RPMI7951 (cell line): ENCODE data around the gene SCN8A. TPM values are rescaled to one million over a fixed set of nuclear protein-coding genes. Genes with fewer than 3 reads are reported as not detected.

Experiments used
- DNase-seq: peaks from one replicate; pipeline ENCODE4 v3.0.0-alpha.2; 2012; ENCODE audit warnings: low read depth
- total RNA-seq: library from RNA; depleted of rRNA; stranded (reverse); fragments of >200 nt; shearing (Covaris generic); gene quantifications from 2 replicates; pipeline ENCODE4 v1.2.3, GENCODE V29; 2014

Gene SCN8A
- total RNA-seq, 1 experiment from 2014 or later, result 0.60 TPM

- no peak for DNase-seq
These were observed 79.0 kb downstream of the SCN8A start for GRCh38 chr12:51669996-51670395.

- no peak for DNase-seq
These were observed 81.3 kb downstream of the SCN8A start for GRCh38 chr12:51672334-51672733.

- no peak for DNase-seq
These were observed 84.2 kb downstream of the SCN8A start for GRCh38 chr12:51675071-51675803.

GRCh38 chr12:51676875-51677274 is 85.8 kb downstream of the SCN8A start:
- no peak for DNase-seq

- peak; percentile 6 for DNase-seq
These were observed 86.4 kb downstream of the SCN8A start for GRCh38 chr12:51677284-51677968.

GRCh38 chr12:51678086-51678724 is 87.2 kb downstream of the SCN8A start:
- peak; percentile 56 for DNase-seq

GRCh38 chr12:51682981-51683380 is 91.9 kb downstream of the SCN8A start:
- DNase-seq, result no peak

- DNase-seq, result no peak
These were observed 92.8 kb downstream of the SCN8A start for GRCh38 chr12:51683763-51684357.

- DNase-seq, result no peak
These were observed 95.7 kb downstream of the SCN8A start for GRCh38 chr12:51686727-51687126.

- DNase-seq, result no peak
These were observed 96.1 kb downstream of the SCN8A start for GRCh38 chr12:51687177-51687576.

GRCh38 chr12:51687614-51688013 is 96.6 kb downstream of the SCN8A start:
- no peak for DNase-seq

GRCh38 chr12:51689983-51690382 is 99.0 kb downstream of the SCN8A start:
- no peak for DNase-seq

GRCh38 chr12:51692016-51692415 is 101.0 kb downstream of the SCN8A start:
- DNase-seq, result no peak

- DNase-seq, result no peak
These were observed 102.5 kb downstream of the SCN8A start for GRCh38 chr12:51693569-51693968.

GRCh38 chr12:51694146-51694545 is 103.1 kb downstream of the SCN8A start:
- DNase-seq, result no peak

- no peak for DNase-seq
These were observed 104.4 kb downstream of the SCN8A start for GRCh38 chr12:51695241-51696010.

- DNase-seq, result no peak
These were observed 108.2 kb downstream of the SCN8A start for GRCh38 chr12:51699219-51699618.

GRCh38 chr12:51700887-51701286 is 109.9 kb downstream of the SCN8A start:
- no peak for DNase-seq

GRCh38 chr12:51702587-51702986 is 111.6 kb downstream of the SCN8A start:
- no peak for DNase-seq

GRCh38 chr12:51705450-51705849 is 114.4 kb downstream of the SCN8A start:
- no peak for DNase-seq

- DNase-seq, result no peak
These were observed 115.2 kb downstream of the SCN8A start for GRCh38 chr12:51706206-51706605.

- DNase-seq, result peak; percentile 16
These were observed 123.6 kb downstream of the SCN8A start for GRCh38 chr12:51714666-51715065.
